GM23338 (cell line): ENCODE data around the gene MYO1G. TPM values are rescaled to one million over a fixed set of nuclear protein-coding genes. Genes with fewer than 3 reads are reported as not detected.
A peak's percentile ranks its signal among the peaks of the same experiment; 100 is the strongest.

Experiments used
- ATAC-seq: fragments of 200-7000 bp; cut with Tn5 transposase; 3 replicates; pipeline ENCODE4 v1.9.1; 2020
- DNase-seq: peaks from one replicate; pipeline ENCODE4 v3.0.0-alpha.2; 2015; ENCODE audit warnings: low spot score
- H2AFZ ChIP-seq: fragments of 200-600 bp; sonication (generic); 2 replicates; pipeline ENCODE4 v1.8.0; 2016; ENCODE audit warnings: antibody characterized with exemption, mild to moderate bottlenecking, moderate library complexity
- H3F3A ChIP-seq: fragments of 200-600 bp; sonication (generic); replicated peaks from 2 replicates; pipeline ENCODE4 v1.8.0; 2017; ENCODE audit warnings: antibody characterized with exemption, mixed run types, low read depth
- H3K27ac ChIP-seq: fragments of 200-600 bp; sonication (generic); 2 replicates; pipeline ENCODE4 v1.6.1; 2016; ENCODE audit warnings: low read depth
- H3K27me3 ChIP-seq: fragments of 200-600 bp; sonication (generic); 2 replicates; pipeline ENCODE4 v1.8.0; 2016; ENCODE audit warnings: mild to moderate bottlenecking, mixed run types, moderate library complexity; ENCODE audit not compliant: insufficient read depth
- H3K36me3 ChIP-seq: fragments of 200-600 bp; sonication (generic); 2 replicates; pipeline ENCODE4 v1.8.0; 2016; ENCODE audit warnings: mild to moderate bottlenecking; ENCODE audit not compliant: insufficient read depth
- H3K4me1 ChIP-seq: fragments of 200-600 bp; sonication (generic); 2 replicates; pipeline ENCODE4 v1.8.0; 2016; ENCODE audit warnings: mild to moderate bottlenecking, moderate library complexity; ENCODE audit not compliant: insufficient read depth
- H3K4me2 ChIP-seq: fragments of 200-600 bp; sonication (generic); 2 replicates; pipeline ENCODE4 v1.7.1; 2017; ENCODE audit warnings: mixed run types
- H3K4me3 ChIP-seq: fragments of 200-600 bp; sonication (generic); 2 replicates; pipeline ENCODE4 v1.6.1; 2016; ENCODE audit warnings: mixed run types
- H3K79me2 ChIP-seq: fragments of 200-600 bp; sonication (generic); replicated peaks from 2 replicates; pipeline ENCODE4 v1.8.0; 2017; ENCODE audit warnings: mild to moderate bottlenecking; ENCODE audit not compliant: insufficient read depth
- H3K9me2 ChIP-seq: fragments of 200-600 bp; sonication (generic); 2 replicates; pipeline ENCODE4 v1.8.0; 2017; ENCODE audit not compliant: insufficient read depth
- H4K20me1 ChIP-seq: fragments of 200-600 bp; sonication (generic); replicated peaks from 2 replicates; pipeline ENCODE4 v1.8.0; 2017; ENCODE audit warnings: mild to moderate bottlenecking; ENCODE audit not compliant: insufficient read depth
- H3K27ac Mint-ChIP-seq: 2 replicates; pipeline ENCODE4 v1.8.0; 2020; ENCODE audit warnings: inconsistent platforms, mild to moderate bottlenecking, moderate library complexity, mixed read lengths
- H3K27me3 Mint-ChIP-seq: 3 replicates; pipeline ENCODE4 v1.8.0; 2022; ENCODE audit warnings: low read depth, mild to moderate bottlenecking, moderate library complexity, mixed read lengths, inconsistent platforms; ENCODE audit not compliant: insufficient read depth, poor library complexity
- H3K36me3 Mint-ChIP-seq: 3 replicates; pipeline ENCODE4 v1.8.0; 2021; ENCODE audit warnings: low read depth, mild to moderate bottlenecking, inconsistent platforms, moderate library complexity, mixed read lengths
- H3K4me1 Mint-ChIP-seq: 3 replicates; pipeline ENCODE4 v1.8.0; 2020; ENCODE audit warnings: mild to moderate bottlenecking, inconsistent platforms, mixed read lengths
- H3K4me3 Mint-ChIP-seq: 3 replicates; pipeline ENCODE4 v1.8.0; 2021; ENCODE audit warnings: moderate library complexity, mild to moderate bottlenecking, inconsistent platforms, mixed read lengths
- H3K9me3 Mint-ChIP-seq: 3 replicates; pipeline ENCODE4 v1.8.0; 2020; ENCODE audit warnings: moderate library complexity, mild to moderate bottlenecking, inconsistent platforms, mixed read lengths
- CTCF ChIP-seq, 2 experiments: fragments of 200-600 bp in 1 of 2; sonication (generic) in 1 of 2; conservative IDR thresholded peaks; 2 replicates each; pipeline versions ENCODE4 v1.5.1 to v1.6.1; 2016 to 2017; ENCODE audit warnings: antibody characterized with exemption in 2 of 2, low read depth in 2 of 2, mild to moderate bottlenecking in 2 of 2, moderate library complexity in 1 of 2
- EZH2phosphoT487 ChIP-seq: fragments of 200-600 bp; sonication (generic); IDR thresholded peaks from one replicate; pipeline ENCODE4 v1.8.1; 2018; ENCODE audit warnings: antibody characterized with exemption; ENCODE audit not compliant: unreplicated experiment
- JUNB ChIP-seq: IDR thresholded peaks from one replicate; pipeline ENCODE4 v1.6.1; 2016; ENCODE audit warnings: antibody characterized with exemption; ENCODE audit not compliant: unreplicated experiment
- REST ChIP-seq: IDR thresholded peaks from one replicate; pipeline ENCODE4 v1.6.1; 2018; ENCODE audit warnings: antibody characterized with exemption; ENCODE audit not compliant: unreplicated experiment
- ZNF114 ChIP-seq: fragments of 250-450 bp; sonication (Bioruptor Pico); IDR thresholded peaks from 2 replicates; pipeline ENCODE4 v1.5.0; 2020; ENCODE audit warnings: mild to moderate bottlenecking, moderate library complexity
- polyA plus RNA-seq: library from polyadenylated mRNA; unstranded; fragments of >200 nt; fragmentation: Nextera tagmentation; extraction: Ambion mirVana; gene quantifications from 2 replicates; pipeline ENCODE4 v1.2.1, GENCODE V29; 2016
- total RNA-seq: library from RNA; depleted of rRNA; stranded (reverse); fragments of >200 nt; shearing (Covaris generic); gene quantifications from 2 replicates; pipeline ENCODE4 v1.2.3, GENCODE V29; 2014

MYO1G gene
- total and polyA plus RNA-seq, 2 experiments from 2014 or later: 0.10 to 0.11 TPM

- Histone ChIP-seq H3K9me2 (no peaks in the 10 kb centered on the region), H3K27ac (peak overlapping the region; percentile 42; the same call in 1 of the 2 replicates), H3K4me1 (no peaks in the 10 kb centered on the region), H3K27me3 (no peaks in the 10 kb centered on the region), H3K36me3 (peaks cover 29% of the 10 kb centered on the region), H3K79me2 (peaks cover 8% of the 10 kb centered on the region), H3K4me3 (no peak overlapping the region), H4K20me1 (peaks cover 16% of the 10 kb centered on the region), H2AFZ (no peak overlapping the region), H3F3A (peaks cover 36% of the 10 kb centered on the region), H3K4me2 (no peak overlapping the region)
- DNase-seq (peak; percentile 35), ATAC-seq (no peak; the same call in 2 of the 3 replicates)
- Mint-ChIP-seq H3K4me3 (no peak overlapping the region), H3K27ac (no peak overlapping the region), H3K9me3 (no peaks in the 10 kb centered on the region), H3K4me1 (peaks cover 6% of the 10 kb centered on the region), H3K36me3 (peaks cover 45% of the 10 kb centered on the region), H3K27me3 (peaks cover 17% of the 10 kb centered on the region)
- TF ChIP-seq EZH2phosphoT487: no peak
- TF ChIP-seq CTCF (conservative IDR thresholded peaks at IDR 0.05; ENCODE audit: low read depth in 2 of 2): 0 out of 4 replicates have a peak, but pooled peaks of 1 of the 2 experiments have one; percentile 21
Observed at GRCh38 chr7:44979481-44980392, 922 bp upstream of the MYO1G start.

- H3K27ac ChIP-seq: no peak overlapping the region
- Mint-ChIP-seq H3K27ac (no peak overlapping the region), H3K4me1 (no peaks in the 10 kb centered on the region; the same call in 2 of the 3 replicates), H3K9me3 (no peaks in the 10 kb centered on the region), H3K36me3 (peaks cover 28% of the 10 kb centered on the region), H3K4me3 (no peak overlapping the region), H3K27me3 (peaks cover 12% of the 10 kb centered on the region)
- H3K9me2 ChIP-seq: no peaks in the 10 kb centered on the region
- no peak overlapping the region for H2AFZ ChIP-seq
- peaks cover 11% of the 10 kb centered on the region for H3K36me3 ChIP-seq
- H3K4me1 ChIP-seq: no peaks in the 10 kb centered on the region
- H3K4me3 ChIP-seq: no peak overlapping the region
- DNase-seq (no peak), ATAC-seq (no peak)
- no peaks in the 10 kb centered on the region for H3K79me2 ChIP-seq
- no peak overlapping the region for H3K4me2 ChIP-seq
- H3K27me3 ChIP-seq: no peaks in the 10 kb centered on the region
- H4K20me1 ChIP-seq: no peaks in the 10 kb centered on the region; the same call in 1 of the 2 replicates
- peaks cover 18% of the 10 kb centered on the region for H3F3A ChIP-seq
- TF ChIP-seq REST (no peak), JUNB (no peak), ZNF114 (CRISPR knock-in tag) (no peak), CTCF (conservative IDR thresholded peaks at IDR 0.05; ENCODE audit: low read depth in 2 of 2) (no peak)
Observed at GRCh38 chr7:44977959-44978335, 868 bp downstream of the MYO1G start.
